UCSD-AML1 (cell line): ENCODE measurements around the gene ATG10.
"Not testable (repeated sequence)": the region's sequence is repeated elsewhere in the genome, so short reads cannot be mapped to it uniquely, and the experiment has no call there.

Experiments used
- DNase-seq: peaks from one replicate; lab custom pipeline; 2025; ENCODE audit not compliant: unreplicated experiment; lab: John Stamatoyannopoulos, UW

ATG10 gene

DNA sequence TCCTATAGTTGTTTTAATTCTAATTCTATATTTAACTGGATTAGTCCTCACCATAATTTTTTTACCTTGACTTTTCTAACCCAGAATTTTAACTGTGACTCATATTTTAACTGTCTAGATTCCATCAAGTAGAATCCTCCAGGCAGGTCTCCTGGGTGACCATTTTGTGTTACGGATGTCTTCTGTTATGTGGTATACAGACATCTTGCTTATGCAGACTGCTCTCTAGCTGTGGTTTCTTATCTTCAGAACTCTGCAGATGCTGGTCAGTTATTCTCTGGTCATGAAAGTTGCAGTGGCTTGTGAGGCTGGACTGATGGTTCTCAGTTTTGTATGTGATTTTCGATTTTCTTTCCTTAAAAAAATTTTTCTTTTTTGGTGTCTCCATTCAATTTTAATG lies 139.4 kb downstream of the ATG10 start:
- no peak for DNase-seq

DNA sequence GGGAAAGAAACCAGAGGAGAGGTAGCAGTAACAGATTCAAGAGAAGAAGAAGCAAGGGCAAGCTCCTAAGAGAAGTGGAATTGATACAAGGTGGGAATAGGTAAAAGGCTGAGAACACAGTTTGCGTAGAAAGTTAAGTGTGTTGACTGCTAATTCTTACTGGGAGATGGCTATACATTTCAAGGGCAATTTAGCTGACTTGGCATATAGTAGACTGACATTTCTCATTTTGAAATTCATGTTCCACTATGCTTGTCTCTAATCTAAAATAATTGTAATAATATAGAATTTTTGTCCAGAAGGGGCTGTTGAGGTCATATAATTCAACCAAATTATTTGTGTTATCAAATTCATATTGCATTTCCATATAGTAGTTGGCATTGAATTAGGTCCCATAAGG lies 144.0 kb downstream of the ATG10 start:
- DNase-seq: no peak

DNA sequence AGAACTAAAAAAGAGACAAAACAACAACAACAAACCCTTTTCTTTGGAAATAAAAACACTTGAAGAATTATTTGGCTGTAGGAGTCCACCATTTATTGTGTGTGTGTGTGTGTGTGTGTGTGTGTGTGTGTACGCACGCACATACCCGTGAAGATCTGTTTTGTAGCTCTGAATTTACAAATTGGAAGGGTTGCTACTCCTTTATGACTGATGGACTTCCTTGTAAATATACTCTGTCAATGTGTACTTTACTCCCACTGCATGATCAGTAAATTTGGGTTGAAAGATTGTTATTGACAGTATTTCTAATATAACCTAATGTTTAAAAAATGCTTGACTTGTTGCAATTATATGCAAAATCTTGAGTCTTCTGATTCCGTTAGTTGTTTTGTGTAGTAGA lies 148.1 kb downstream of the ATG10 start:
- DNase-seq: no peak

DNA sequence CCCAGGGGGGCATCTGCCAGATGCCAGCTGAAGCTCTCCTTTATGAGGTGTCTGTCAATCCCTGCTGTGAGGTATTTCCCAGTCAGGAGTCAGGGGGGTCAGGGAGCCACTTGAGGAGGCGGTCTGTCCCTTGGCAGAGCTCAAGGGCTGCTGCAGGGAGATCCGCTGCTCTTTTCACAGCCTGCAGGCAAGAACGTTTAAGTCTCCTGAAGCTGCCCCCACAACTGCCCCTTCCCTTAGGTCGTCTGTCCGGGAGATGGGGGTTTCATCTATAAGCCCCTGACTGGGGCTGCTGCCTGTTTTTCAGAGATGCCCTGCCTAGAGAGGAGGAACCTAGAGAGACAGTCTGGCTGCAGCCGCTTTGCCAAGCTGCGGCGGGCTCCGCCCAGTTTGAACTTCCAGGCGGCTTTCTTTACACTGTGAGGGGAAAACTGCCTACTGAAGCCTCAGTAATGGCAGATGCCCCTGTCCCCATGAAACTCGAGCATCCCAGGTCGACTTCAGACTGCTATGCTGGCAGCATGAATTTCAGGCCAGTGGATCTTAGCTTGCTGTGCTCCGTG lies 158.0 kb downstream of the ATG10 start:
- no peak for DNase-seq

DNA sequence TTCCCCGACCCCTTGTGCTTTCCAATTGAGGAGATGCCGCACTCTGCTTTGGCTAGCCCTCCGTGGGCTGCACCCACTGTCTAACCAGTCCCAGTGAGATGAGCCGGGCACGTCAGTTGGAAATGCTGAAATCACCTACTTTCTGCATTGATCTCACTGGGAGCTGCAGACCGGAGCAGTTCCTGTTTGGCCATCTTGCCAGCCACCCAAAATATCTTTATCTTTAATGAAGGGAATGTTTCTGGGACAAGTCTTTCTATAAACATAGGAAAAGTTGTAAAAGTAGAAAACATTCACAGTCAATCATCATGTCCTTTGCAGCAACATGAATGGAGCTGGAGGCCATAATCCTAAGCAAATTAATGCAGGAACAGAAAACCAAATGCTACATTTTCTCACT lies 158.8 kb downstream of the ATG10 start:
- DNase-seq: no peak

DNA sequence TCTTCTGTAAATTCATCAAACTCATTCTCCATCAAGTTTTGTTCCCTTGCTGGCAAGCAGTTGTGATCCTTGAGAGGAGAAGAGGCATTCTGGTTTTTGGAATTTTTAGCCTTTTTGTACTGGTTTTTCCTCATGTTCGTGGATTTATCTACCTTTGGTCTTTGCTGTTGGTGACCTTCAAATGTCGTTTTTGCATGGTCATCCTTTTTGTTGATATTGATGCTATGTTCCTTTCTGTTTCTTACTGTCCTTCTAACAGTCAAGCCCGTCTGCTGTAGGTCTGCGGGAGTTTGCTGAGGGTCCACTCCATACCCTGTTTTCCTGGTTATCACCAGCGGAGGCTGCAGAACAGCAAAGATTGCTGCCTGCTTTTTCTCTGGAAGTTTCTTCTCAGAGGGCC lies 165.4 kb downstream of the ATG10 start:
- no peak for DNase-seq

DNA sequence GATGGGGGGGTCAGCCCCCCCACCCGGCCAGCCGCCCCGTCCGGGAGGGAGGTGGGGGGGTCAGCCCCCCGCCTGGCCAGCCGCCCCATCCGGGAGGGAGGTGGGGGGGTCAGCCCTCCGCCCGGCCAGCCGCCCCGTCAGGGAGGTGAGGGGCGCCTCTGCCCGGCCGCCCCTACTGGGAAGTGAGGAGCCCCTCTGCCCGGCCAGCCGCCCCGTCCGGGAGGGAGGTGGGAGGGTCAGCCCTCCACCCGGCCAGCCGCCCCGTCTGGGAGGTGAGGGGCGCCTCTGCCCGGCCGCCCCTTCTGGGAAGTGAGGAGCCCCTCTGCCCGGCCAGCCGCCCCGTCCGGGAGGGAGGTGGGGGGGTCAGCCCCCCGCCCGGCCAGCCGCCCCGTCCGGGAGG lies 168.0 kb downstream of the ATG10 start:
- not testable (repeated sequence) for DNase-seq

DNA sequence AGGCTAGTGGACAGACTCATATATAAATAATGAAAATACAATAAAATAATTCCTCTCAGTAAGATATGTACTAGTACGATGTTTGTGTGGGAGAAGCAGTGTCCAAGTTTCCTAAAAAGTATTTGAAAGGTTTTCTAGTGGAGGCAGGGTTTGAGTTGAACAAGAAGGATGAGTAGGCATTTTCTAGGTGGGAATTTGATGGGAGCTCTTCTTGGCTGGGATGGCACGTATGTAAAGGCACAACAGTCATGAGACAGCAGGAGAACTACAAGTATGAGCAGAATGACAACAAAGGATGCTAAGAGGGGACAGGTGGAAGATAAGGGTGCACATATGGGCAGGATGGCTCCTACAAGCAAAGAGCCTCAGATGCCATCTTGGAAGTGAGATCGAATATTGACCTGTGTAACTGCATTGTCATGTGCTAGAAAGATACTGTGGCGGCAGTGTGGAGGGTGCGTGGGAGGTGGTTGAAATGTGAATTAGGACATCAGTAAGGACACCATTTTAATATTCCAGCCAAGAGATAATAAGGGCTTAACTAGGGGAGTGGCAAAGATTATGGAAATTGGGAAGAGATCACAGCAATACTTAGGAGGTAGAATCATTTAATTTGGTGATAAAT lies 170.5 kb downstream of the ATG10 start:
- DNase-seq: no peak

DNA sequence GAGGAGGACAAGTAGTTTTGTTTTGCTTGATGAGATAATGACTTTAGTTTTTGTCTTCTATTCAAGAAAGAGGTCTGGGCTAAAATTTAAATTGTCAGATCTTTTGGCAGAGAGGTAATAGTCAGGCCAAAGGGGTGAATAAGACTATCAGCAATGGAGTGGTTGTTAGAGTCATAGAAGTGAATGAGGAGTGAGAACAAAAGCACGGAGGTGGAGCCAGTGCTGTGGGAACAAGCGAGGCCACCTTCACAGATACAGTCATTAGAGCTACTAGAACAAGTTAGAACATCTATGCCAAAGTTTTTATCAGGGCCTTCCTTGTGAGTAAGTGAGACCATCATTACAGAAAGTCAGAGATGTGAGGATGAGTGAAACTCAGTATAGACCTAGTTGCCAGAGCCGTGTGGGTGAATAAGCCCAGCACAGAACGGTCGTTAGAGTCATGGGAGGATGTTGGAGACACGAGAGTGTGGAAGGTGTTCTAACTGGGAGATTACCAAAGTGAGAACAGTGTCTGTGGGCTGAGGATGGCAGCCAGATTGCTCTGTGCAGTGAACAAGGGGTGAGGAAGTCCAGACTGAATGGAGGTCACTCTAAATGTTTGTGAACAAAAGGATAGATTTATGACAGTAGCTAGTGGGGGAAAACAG lies 171.2 kb downstream of the ATG10 start:
- DNase-seq: no peak

DNA sequence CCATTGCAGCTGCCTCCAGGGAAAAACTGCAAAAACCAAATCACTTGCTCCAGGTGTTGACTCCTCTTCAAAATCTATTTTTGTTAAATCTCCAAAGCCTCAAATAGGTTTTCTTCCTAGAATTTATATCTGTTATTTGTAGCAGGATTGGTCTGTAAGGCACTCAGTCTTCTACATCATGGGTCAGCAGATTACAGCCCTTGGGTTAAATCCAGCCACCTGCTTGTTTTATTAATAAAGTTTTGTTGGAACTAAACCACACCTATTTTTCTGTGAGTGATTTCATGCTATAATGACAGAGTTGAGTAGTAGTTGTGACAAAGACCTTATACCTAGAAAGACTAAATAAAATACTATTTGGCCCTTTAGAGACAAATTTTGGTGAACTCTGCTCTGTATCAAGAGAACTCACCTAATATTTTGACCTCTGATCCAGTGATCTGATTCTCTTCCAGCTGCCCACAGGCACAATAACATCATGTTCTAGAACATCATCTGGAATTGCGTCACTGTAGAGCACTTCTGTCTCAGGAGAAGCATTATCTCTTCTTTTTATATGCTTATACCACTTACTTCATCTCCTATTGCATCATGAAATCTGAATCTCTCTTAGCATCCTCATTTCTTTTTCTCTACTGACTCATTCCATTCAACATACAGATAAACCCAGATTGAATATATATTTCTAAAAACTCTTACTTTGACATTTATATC lies 176.2 kb downstream of the ATG10 start:
- no peak for DNase-seq

DNA sequence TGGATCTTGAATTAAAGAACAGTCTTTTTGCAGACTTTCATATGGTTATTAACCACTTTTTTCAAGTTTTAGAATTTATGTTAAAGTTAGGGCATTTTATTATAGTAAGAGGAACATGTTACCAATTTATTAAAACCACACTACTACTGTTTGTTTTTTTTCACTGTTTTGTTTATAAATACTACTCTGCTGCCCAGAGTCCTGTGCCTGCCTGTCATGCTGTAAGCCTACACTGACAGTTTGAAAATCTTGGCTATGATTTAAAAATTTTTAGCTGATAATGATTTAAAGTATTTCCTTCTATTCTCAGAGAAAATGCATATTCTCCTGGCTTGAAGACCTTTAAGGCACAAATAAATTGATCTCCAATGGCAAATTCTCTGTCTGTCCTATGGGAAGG lies 177.6 kb downstream of the ATG10 start:
- no peak for DNase-seq

DNA sequence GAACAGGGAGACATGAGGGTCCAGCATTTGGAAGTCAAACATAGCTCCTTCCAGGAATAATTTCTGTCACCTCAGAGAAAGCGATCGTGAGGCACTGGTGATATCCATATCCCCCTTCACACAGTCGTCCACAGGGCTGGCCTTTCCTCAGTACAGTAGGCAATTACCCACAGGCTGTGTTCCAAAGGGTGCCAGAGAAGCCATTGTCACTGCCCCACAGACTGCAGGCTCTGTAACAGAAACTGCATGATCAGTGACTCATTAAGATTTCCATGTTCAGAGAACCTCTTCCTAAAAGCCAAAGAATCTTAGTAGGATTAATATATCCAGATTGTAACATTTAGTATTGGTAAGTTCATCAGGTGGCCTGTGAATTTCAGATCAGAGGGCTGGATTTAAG lies 178.7 kb downstream of the ATG10 start:
- DNase-seq: no peak

DNA sequence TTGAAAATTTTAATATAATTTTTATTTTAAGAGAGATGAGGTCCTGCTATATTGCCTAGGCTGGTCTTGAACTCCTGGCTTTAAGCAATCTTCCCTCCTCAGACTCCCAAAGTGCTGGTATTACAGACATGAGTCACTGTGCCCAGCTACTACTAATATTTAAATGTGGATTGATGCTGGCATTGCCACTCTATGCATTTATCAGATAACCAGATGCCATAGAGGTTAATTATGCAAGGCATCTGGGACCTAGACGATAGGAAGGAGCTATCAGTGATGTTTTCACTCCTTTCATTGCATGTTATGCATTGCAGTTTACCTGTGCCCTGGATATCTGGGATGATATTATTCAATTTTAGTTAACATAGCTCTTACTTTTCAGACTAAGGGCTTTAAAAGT lies 179.4 kb downstream of the ATG10 start:
- DNase-seq: no peak

DNA sequence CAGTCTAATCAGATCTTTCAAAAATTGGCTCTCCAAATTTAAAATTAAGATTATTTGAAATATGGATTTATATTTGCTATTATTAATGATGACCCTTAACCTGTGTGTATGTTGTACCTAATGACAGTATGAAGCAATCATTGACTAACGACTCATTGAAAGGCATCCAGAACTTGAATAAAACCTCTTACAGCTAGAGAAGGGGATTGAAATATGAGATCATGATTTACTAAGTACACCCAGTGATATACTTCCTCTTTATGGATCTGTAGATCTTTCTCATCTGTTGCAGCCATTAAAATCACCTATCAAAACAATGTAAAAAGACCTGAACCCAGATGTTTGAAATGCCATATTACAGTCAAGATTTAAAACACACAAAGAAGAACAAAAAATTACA lies 179.8 kb downstream of the ATG10 start:
- DNase-seq: no peak

DNA sequence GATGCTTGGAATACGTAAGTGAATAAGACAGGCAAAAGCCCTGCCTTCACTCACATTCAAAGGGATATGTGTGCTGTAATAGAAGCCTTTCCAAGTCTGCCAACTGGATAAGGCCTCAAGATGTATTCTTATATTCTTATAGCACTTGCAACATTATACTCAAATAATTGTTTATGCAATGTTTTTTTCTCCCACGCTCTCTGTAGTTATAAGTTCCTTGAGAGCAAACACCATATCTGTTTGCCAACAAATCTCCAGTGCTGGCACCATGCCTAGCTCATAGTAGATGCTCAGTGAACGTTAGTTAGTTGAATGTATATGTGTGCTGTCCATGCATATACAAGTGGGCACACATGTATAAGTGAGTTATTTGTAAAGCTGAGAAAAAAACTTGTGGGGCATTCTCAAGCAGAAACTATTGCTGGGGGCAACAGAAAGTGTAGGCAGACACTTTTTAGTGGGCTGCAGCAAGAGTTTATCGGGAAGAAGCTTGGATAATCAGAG lies 181.2 kb downstream of the ATG10 start:
- no peak for DNase-seq

DNA sequence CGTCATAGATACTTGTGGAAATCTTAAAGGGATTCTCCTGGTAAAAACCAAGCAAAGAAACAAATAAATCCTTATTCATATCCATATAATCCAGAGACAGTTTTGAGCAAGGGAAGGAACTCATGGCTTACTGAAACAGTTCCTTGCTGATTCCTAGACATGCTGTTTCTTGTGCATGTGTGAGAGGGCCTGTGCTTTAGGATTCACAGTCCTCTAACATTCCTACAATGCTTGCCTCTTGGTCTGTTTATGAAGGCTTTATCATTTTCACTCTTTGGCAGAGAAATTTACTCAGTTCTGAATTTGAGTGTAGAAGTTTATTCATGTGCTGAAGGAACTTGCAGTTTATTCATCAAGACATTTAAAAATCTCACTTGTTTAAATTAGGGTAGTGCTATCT lies 183.0 kb downstream of the ATG10 start:
- DNase-seq: no peak

DNA sequence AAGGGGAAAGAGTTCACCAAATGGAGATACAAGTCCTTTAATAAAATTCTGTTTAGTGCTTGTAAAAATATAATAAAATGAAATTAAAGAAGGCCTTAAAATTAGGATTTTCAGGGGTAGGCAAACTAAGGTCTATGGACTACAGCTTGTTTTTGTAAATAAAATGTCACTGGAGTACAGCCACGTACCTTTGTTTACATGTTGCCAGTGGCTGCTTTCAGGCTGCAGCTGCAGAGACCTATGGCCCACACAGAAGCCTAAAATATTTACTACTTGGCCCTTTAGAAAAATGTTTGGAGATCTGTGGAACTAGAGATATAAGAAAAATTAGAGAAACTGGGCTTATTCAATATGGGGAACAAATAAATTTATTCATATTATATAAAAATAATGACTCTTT lies 183.5 kb downstream of the ATG10 start:
- no peak for DNase-seq

DNA sequence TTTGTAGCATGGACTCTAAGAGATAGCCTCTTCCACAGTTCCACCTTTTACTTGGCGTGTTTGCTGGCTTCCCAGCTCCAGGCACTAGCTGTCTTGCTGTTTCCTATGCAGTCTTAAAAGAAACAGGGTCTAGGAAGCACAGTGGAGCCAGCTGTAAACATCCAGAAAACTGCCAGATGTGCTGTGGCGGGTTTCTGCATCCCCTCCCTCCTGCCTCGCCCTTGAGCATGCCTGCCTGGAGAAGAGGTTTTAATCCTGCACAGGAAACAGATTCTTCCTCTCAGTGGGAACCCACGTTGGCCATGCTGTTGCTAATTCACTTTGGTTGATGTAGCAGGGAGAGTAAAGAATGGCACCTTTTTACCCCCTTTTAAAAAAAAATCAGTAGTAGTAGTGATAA lies 185.1 kb downstream of the ATG10 start:
- peak; percentile 49 for DNase-seq

DNA sequence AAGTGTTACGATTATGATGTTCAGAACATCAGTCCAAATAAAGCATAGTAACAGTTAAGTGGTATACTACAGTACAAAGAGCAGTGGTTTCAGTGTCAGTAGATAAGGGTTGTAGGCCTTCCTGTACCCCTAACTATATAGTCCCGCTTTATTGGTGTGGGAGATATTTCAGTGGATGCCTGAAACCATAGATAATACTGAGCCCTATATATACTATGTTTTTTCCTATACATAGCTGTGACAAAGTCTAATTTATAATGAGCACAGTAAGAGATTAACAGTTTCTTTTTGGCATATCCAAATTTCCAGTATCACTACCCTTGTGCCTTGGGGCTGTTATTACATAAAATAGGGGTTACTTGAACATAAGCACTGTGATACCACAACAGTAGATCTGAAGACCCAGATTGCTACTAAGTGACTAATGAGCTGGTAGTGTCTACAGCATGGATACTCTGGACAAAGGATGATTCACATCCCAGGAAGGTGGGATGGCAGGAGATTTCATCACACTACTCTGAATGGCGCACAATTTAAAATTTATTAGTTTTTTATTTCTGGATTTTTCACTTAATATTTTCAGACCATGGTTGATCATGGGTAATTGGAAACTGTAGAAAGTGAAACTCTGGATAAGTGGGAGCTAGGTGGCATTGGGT lies 187.1 kb downstream of the ATG10 start:
- DNase-seq: no peak

DNA sequence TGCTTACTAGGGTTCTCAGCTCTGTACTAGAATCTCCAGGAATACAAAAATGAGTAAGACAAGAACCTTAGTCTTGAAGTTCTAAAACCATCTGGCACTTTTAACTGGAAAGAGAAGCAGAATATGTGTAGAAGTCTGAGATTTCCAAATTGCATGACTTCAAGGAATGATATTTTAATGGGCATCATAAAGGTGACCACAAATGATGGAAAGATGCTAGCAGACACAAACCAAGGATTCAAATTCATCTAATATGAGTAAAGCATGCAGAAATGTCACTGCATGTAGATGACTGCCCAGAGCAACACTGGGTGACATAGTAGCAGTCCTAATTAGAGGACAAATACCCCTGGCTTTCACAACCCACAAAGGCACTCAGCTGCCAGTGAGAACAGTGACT lies 189.1 kb downstream of the ATG10 start:
- DNase-seq: no peak

DNA sequence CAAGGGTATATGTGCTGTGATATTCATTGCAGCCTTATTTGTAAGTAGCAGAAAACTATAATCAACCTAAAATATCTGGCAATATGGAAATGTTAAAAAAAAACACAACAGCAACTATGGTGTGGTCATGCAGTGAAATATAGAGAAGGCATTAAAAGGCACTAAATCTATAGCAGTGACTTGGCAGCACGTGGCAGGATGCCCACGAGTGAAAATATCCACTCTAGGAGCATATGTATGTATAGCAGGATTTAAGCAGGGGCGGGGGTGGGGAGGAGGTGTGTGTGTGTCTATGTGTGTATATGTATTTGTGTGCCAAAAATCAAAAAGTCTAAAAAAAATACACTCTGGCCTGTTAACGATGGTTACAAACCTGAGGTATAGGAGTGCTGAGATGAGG lies 190.8 kb downstream of the ATG10 start:
- no peak for DNase-seq
